Left ventricle myocardium inferior (tissue), 1 donor: ENCODE data around the gene DUOXA2. TPM values are rescaled to one million over a fixed set of nuclear protein-coding genes. Genes with fewer than 3 reads are reported as not detected.

Experiments
- DNase-seq: peaks from one replicate; pipeline ENCODE4 v3.0.0-alpha.2; 2020
- H3K27ac ChIP-seq: fragments of 200-600 bp; replicated peaks from 2 replicates; pipeline ENCODE4 v1.8.0; 2021
- H3K27me3 ChIP-seq: fragments of 200-600 bp; 2 replicates; pipeline ENCODE4 v1.8.0; 2021; ENCODE audit warnings: low read depth
- H3K36me3 ChIP-seq: fragments of 200-600 bp; 2 replicates; pipeline ENCODE4 v1.8.0; 2021
- H3K4me1 ChIP-seq: fragments of 200-600 bp; 2 replicates; pipeline ENCODE4 v1.8.0; 2021
- H3K4me3 ChIP-seq: fragments of 200-600 bp; 2 replicates; pipeline ENCODE4 v1.8.0; 2021; ENCODE audit warnings: mild to moderate bottlenecking, moderate library complexity
- H3K9me3 ChIP-seq: fragments of 200-600 bp; replicated peaks from 2 replicates; pipeline ENCODE4 v1.8.0; 2021
- CTCF ChIP-seq: fragments of 200-600 bp; IDR thresholded peaks from 2 replicates; pipeline ENCODE4 v1.8.0; 2021; ENCODE audit warnings: antibody characterized with exemption, mild to moderate bottlenecking, borderline replicate concordance
- intact Hi-C: fragments of 100-400 bp; cut with micrococcal nuclease; formaldehyde crosslinking; loops from one replicate; pipeline ENCODE4 v1.11.0; 2022
- total RNA-seq: library from RNA; stranded (reverse); fragmentation: NEBNext Ultra II Directional; extraction: Animal tissue kit (Norgen Biotek cat#: 25700); gene quantifications from one replicate; pipeline ENCODE4 v1.2.1, GENCODE V29; 2021
- donor health status: DM: no; HTN: yes; CAD: no; lungs with severe emphysema.

The DUOXA2 gene
- total RNA-seq, 1 donor from 2014 or later, result not detected

- intact Hi-C loops, result no loop called here
- Histone ChIP-seq H3K9me3 (no peaks in the 10 kb centered on the region), H3K27ac (no peak overlapping the region), H3K4me3 (no peak overlapping the region), H3K4me1 (peaks cover 4% of the 10 kb centered on the region), H3K27me3 (peaks cover 9% of the 10 kb centered on the region), H3K36me3 (no peaks in the 10 kb centered on the region)
- no peak for TF ChIP-seq CTCF
- DNase-seq, result no peak
Measured at GRCh38 chr15:45091161-45091560, 23.0 kb upstream of the DUOXA2 start.

GRCh38 chr15:45091576-45091975 lies 22.6 kb upstream of the DUOXA2 start:
- peaks cover 9% of the 10 kb centered on the region for H3K27me3 ChIP-seq
- H3K36me3 ChIP-seq, result no peaks in the 10 kb centered on the region
- H3K9me3 ChIP-seq, result no peaks in the 10 kb centered on the region
- no peak overlapping the region for H3K4me3 ChIP-seq
- intact Hi-C loops, result no loop called here
- DNase-seq, result peak; percentile 43
- H3K27ac ChIP-seq, result no peak overlapping the region
- no peak for TF ChIP-seq CTCF
- H3K4me1 ChIP-seq, result peaks cover 4% of the 10 kb centered on the region

GRCh38 chr15:45093013-45093412 lies 21.1 kb upstream of the DUOXA2 start:
- H3K27ac ChIP-seq, result no peak overlapping the region
- H3K27me3 ChIP-seq, result peaks cover 4% of the 10 kb centered on the region
- no peaks in the 10 kb centered on the region for H3K36me3 ChIP-seq
- no peak for TF ChIP-seq CTCF
- no peaks in the 10 kb centered on the region for H3K9me3 ChIP-seq
- no peak for DNase-seq
- H3K4me1 ChIP-seq, result peaks cover 4% of the 10 kb centered on the region
- intact Hi-C loops, result no loop called here
- H3K4me3 ChIP-seq, result no peak overlapping the region

- Histone ChIP-seq H3K4me3 (no peak overlapping the region), H3K4me1 (peaks cover 1% of the 10 kb centered on the region), H3K27me3 (peaks cover 4% of the 10 kb centered on the region), H3K27ac (no peak overlapping the region), H3K36me3 (no peaks in the 10 kb centered on the region), H3K9me3 (no peaks in the 10 kb centered on the region)
- intact Hi-C loops, result no loop called here
- TF ChIP-seq CTCF, result no peak
- no peak for DNase-seq
Measured at GRCh38 chr15:45093622-45094357, 20.3 kb upstream of the DUOXA2 start.

GRCh38 chr15:45094358-45094730 lies 19.8 kb upstream of the DUOXA2 start:
- intact Hi-C loops, result no loop called here
- Histone ChIP-seq H3K27me3 (peaks cover 4% of the 10 kb centered on the region), H3K4me3 (no peak overlapping the region), H3K4me1 (no peaks in the 10 kb centered on the region), H3K36me3 (no peaks in the 10 kb centered on the region), H3K9me3 (no peaks in the 10 kb centered on the region), H3K27ac (no peak overlapping the region)
- no peak for TF ChIP-seq CTCF
- no peak for DNase-seq
